Medulla oblongata (tissue), 1 donor: ENCODE measurements around the gene ELAVL4.
"Not testable (repeated sequence)": the region's sequence is repeated elsewhere in the genome, so short reads cannot be mapped to it uniquely, and the experiment has no call there.

Experiments
- DNase-seq: peaks from one replicate; pipeline ENCODE4 v3.0.0-alpha.2; 2015; ENCODE audit errors: extremely low spot score

The ELAVL4 gene

GRCh38 chr1:50126927-50127715 is 18.4 kb downstream of the ELAVL4 start:
- no peak for DNase-seq

GRCh38 chr1:50129201-50129600 is 20.5 kb downstream of the ELAVL4 start:
- DNase-seq: no peak

- no peak for DNase-seq
Measured at GRCh38 chr1:50132347-50132894, 23.7 kb downstream of the ELAVL4 start.

GRCh38 chr1:50135716-50136115 is 27.0 kb downstream of the ELAVL4 start:
- DNase-seq: no peak

- no peak for DNase-seq
Measured at GRCh38 chr1:50139339-50140181, 30.8 kb downstream of the ELAVL4 start.

GRCh38 chr1:50140182-50140447 is 31.4 kb downstream of the ELAVL4 start:
- DNase-seq: no peak

GRCh38 chr1:50147191-50147850 is 38.6 kb downstream of the ELAVL4 start:
- DNase-seq: no peak

- DNase-seq: no peak
Measured at GRCh38 chr1:50148142-50148923, 39.6 kb downstream of the ELAVL4 start.

GRCh38 chr1:50152236-50152635 is 43.5 kb downstream of the ELAVL4 start:
- no peak for DNase-seq

- DNase-seq: peak; percentile 63
Measured at GRCh38 chr1:50155541-50155940, 46.8 kb downstream of the ELAVL4 start.

- no peak for DNase-seq
Measured at GRCh38 chr1:50156241-50157010, 47.7 kb downstream of the ELAVL4 start.

- no peak for DNase-seq
Measured at GRCh38 chr1:50157306-50157941, 48.7 kb downstream of the ELAVL4 start.

GRCh38 chr1:50158421-50158820 is 49.7 kb downstream of the ELAVL4 start:
- no peak for DNase-seq

- no peak for DNase-seq
Measured at GRCh38 chr1:50163680-50164079, 55.0 kb downstream of the ELAVL4 start.

GRCh38 chr1:50166351-50166750 is 57.6 kb downstream of the ELAVL4 start:
- not testable (repeated sequence) for DNase-seq

- no peak for DNase-seq
Measured at GRCh38 chr1:50172299-50172698, 63.6 kb downstream of the ELAVL4 start.

- DNase-seq: no peak
Measured at GRCh38 chr1:50174101-50174500, 65.4 kb downstream of the ELAVL4 start.

- no peak for DNase-seq
Measured at GRCh38 chr1:50175719-50176639, 67.3 kb downstream of the ELAVL4 start.

GRCh38 chr1:50177994-50178393 is 69.3 kb downstream of the ELAVL4 start:
- DNase-seq: no peak
